Ammon's horn (tissue), 1 donor: ENCODE measurements around the gene CDH13.

Experiments
- DNase-seq: peaks from one replicate; pipeline ENCODE4 v3.0.0-alpha.2; 2016; ENCODE audit warnings: low spot score

Gene CDH13

GRCh38 chr16:82947698-82948097 lies 320.9 kb downstream of the CDH13 start:
- DNase-seq, result no peak

- no peak for DNase-seq
Measured at GRCh38 chr16:82949016-82949415, 322.2 kb downstream of the CDH13 start.

- DNase-seq, result no peak
Measured at GRCh38 chr16:82953517-82953916, 326.7 kb downstream of the CDH13 start.

- DNase-seq, result no peak
Measured at GRCh38 chr16:82954224-82954929, 327.6 kb downstream of the CDH13 start.

- no peak for DNase-seq
Measured at GRCh38 chr16:82955741-82956348, 329.1 kb downstream of the CDH13 start.

- DNase-seq, result no peak
Measured at GRCh38 chr16:82957212-82957611, 330.4 kb downstream of the CDH13 start.

GRCh38 chr16:82960918-82961317 lies 334.1 kb downstream of the CDH13 start:
- DNase-seq, result peak; percentile 24

GRCh38 chr16:82963653-82964052 lies 336.9 kb downstream of the CDH13 start:
- no peak for DNase-seq

- no peak for DNase-seq
Measured at GRCh38 chr16:82965808-82966207, 339.0 kb downstream of the CDH13 start.

GRCh38 chr16:82967424-82967823 lies 340.7 kb downstream of the CDH13 start:
- no peak for DNase-seq

GRCh38 chr16:82971126-82971525 lies 344.4 kb downstream of the CDH13 start:
- no peak for DNase-seq

GRCh38 chr16:82972331-82972919 lies 345.7 kb downstream of the CDH13 start:
- DNase-seq, result no peak

- DNase-seq, result no peak
Measured at GRCh38 chr16:82979406-82980111, 352.8 kb downstream of the CDH13 start.

- DNase-seq, result no peak
Measured at GRCh38 chr16:82980810-82981209, 354.0 kb downstream of the CDH13 start.

- peak; percentile 39 for DNase-seq
Measured at GRCh38 chr16:82987767-82988166, 361.0 kb downstream of the CDH13 start.

GRCh38 chr16:82990155-82990554 lies 363.4 kb downstream of the CDH13 start:
- no peak for DNase-seq

- no peak for DNase-seq
Measured at GRCh38 chr16:82991410-82991809, 364.6 kb downstream of the CDH13 start.

GRCh38 chr16:82991966-82992675 lies 365.4 kb downstream of the CDH13 start:
- no peak for DNase-seq

GRCh38 chr16:82992786-82993185 lies 366.0 kb downstream of the CDH13 start:
- DNase-seq, result no peak

GRCh38 chr16:82993415-82993814 lies 366.6 kb downstream of the CDH13 start:
- DNase-seq, result no peak

- no peak for DNase-seq
Measured at GRCh38 chr16:82993926-82994325, 367.2 kb downstream of the CDH13 start.

- no peak for DNase-seq
Measured at GRCh38 chr16:82995286-82995923, 368.6 kb downstream of the CDH13 start.
